Vagina (tissue), 2 donors: Measurements from ENCODE around the gene ZNF428.

ENCODE experiments used
- POLR2A ChIP-seq, 2 donors: fragments of 450-650 bp; IDR thresholded peaks; one replicate each; pipeline ENCODE4 v1.6.1; 2017; ENCODE audit warnings: antibody characterized with exemption in 2 of 2, mild to moderate bottlenecking in 2 of 2, moderate library complexity in 2 of 2
- POLR2AphosphoS5 ChIP-seq, 2 donors: sonication (generic); formaldehyde crosslinking; IDR thresholded peaks; one replicate each; pipeline ENCODE4 v1.9.0; 2017; ENCODE audit warnings: antibody characterized with exemption in 2 of 2, mild to moderate bottlenecking in 2 of 2, low read depth in 1 of 2; ENCODE audit not compliant: insufficient read depth in 1 of 2
- TF ChIP-seq, protein P1 (sequence below), 3 experiments: fragments of 450-650 bp in 2 of 3; fragments of 200-600 bp in 1 of 3; sonication (generic) in 1 of 3; IDR thresholded peaks; one replicate each; pipeline ENCODE4 v1.5.1; 2017 to 2019; ENCODE audit warnings: antibody characterized with exemption in 3 of 3, mild to moderate bottlenecking in 2 of 3, moderate library complexity in 2 of 3

DNA sequence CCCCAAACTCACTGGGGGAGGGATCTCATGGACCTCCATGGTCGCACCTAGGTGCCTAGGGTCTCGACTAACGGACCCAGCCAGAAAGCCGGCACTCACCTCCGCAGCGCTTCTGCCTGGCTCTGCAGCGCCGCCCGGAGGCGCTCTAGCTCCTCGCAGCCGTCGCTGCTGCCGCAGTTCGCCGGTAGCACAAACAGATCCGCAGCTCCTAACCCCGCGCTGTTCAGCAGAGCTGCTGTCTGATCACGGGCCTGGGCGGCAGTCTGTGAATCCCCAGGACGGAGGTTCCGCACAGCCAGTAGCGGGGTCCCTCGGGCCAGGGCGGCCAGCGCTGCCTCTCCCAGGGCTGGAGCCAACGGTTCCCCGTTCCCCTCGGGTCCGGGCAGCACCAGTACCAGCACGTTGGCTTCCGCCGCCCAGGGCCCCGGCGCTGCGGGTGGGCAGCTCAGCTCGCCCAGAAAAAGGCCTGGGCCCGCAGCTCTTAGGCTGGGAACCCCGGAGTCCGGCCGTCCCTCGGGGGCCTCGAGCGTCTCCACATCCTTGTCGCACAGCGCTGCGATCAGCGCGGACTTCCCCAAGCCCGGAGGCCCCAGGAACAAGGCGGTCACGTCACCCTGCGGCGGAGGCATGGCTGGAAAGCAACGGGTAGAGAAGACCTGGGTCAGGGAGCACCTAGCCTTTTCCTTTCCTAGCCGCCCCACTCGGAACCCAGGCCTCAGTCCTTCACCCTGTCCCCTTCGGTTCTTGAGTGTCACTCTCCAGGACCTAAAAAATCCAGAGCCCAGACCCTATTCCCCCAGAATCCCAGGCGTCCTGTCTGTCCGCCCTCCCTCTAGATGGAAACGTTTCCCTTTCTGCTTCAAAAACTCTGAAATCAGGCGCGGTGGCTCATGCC, 24.5 kb downstream of the ZNF428 start:
- TF ChIP-seq, protein P1, sequence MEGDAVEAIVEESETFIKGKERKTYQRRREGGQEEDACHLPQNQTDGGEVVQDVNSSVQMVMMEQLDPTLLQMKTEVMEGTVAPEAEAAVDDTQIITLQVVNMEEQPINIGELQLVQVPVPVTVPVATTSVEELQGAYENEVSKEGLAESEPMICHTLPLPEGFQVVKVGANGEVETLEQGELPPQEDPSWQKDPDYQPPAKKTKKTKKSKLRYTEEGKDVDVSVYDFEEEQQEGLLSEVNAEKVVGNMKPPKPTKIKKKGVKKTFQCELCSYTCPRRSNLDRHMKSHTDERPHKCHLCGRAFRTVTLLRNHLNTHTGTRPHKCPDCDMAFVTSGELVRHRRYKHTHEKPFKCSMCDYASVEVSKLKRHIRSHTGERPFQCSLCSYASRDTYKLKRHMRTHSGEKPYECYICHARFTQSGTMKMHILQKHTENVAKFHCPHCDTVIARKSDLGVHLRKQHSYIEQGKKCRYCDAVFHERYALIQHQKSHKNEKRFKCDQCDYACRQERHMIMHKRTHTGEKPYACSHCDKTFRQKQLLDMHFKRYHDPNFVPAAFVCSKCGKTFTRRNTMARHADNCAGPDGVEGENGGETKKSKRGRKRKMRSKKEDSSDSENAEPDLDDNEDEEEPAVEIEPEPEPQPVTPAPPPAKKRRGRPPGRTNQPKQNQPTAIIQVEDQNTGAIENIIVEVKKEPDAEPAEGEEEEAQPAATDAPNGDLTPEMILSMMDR (IDR thresholded peaks at IDR 0.05): peak in 2 of 3 experiments; percentile 35 to 65
- TF ChIP-seq POLR2A (IDR thresholded peaks at IDR 0.05) (no peak), POLR2AphosphoS5 (IDR thresholded peaks at IDR 0.05; ENCODE audit: insufficient read depth in 1 of 2, low read depth in 1 of 2) (no peak)
